H1 (cell line): ENCODE data around the gene GABBR1. TPM values are rescaled to one million over a fixed set of nuclear protein-coding genes. Genes with fewer than 3 reads are reported as not detected.

Experiments
- CHD7 ChIP-seq: fragments of 300-600 bp; sonication (generic); IDR thresholded peaks from 2 replicates; pipeline ENCODE4 v1.7.1; 2012; ENCODE audit warnings: low read length, moderate library complexity, mild to moderate bottlenecking, inconsistent platforms; ENCODE audit not compliant: insufficient replicate concordance
- EZH2 ChIP-seq: fragments of 200-600 bp; sonication (generic); IDR thresholded peaks from 2 replicates; pipeline ENCODE4 v1.7.1; 2012; ENCODE audit warnings: low read depth, mild to moderate bottlenecking, moderate library complexity, low read length, inconsistent platforms; ENCODE audit not compliant: severe bottlenecking
- GABPA ChIP-seq: IDR thresholded peaks from 2 replicates; pipeline ENCODE4 v1.6.1; 2011; ENCODE audit warnings: mild to moderate bottlenecking, low read length, moderate library complexity, borderline replicate concordance; ENCODE audit not compliant: insufficient read depth
- JUND ChIP-seq: IDR thresholded peaks from 2 replicates; pipeline ENCODE4 v1.6.1; 2011; ENCODE audit warnings: mild to moderate bottlenecking, improper control_type of control experiment, low read length
- KDM1A ChIP-seq: fragments of 200-600, 300-600 bp; sonication (generic); IDR thresholded peaks from 2 replicates; pipeline ENCODE4 v1.7.1; 2016; ENCODE audit warnings: mild to moderate bottlenecking, low read length, borderline replicate concordance
- NRF1 ChIP-seq: IDR thresholded peaks from 2 replicates; pipeline ENCODE4 v1.6.1; 2011; ENCODE audit warnings: mild to moderate bottlenecking, low read depth, low read length, improper control_type of control experiment
- polyA plus RNA-seq, 7 experiments: library from polyadenylated mRNA; depleted of rRNA in 3 of 7; stranded (reverse) in 5 of 7; unstranded in 2 of 7; fragments of >200 nt in 5 of 7; fragments of 200-250 nt in 2 of 7; gene quantifications; 1 replicate in 5 of 7; 2 replicates in 1 of 7; 4 replicates in 1 of 7; pipeline versions ENCODE4 v1.2.1 to v1.2.3, GENCODE V29; 2011 to 2013; ENCODE audit warnings: missing spikeins in 2 of 7, mixed read lengths in 2 of 7
- total RNA-seq: library from RNA; stranded (reverse); fragmentation: NEBNext Ultra II Directional; extraction: Animal tissue kit (Norgen Biotek cat#: 25700); gene quantifications from 2 replicates; pipeline ENCODE4 v1.2.1, GENCODE V29; 2021
- TF ChIP-seq, protein P1 (sequence below): IDR thresholded peaks from 2 replicates; pipeline ENCODE4 v1.6.1; 2012; ENCODE audit warnings: low read length, inconsistent platforms

Gene GABBR1
- total and polyA plus RNA-seq, 2 of the 8 experiments (the other 6 are each of a cell fraction or from before 2014, with no cell fraction given) = 75.9 to 78.3 TPM

- no peak for TF ChIP-seq CHD7
- TF ChIP-seq JUND = no peak
- TF ChIP-seq EZH2 = no peak
- TF ChIP-seq GABPA = no peak
- TF ChIP-seq, protein P1, sequence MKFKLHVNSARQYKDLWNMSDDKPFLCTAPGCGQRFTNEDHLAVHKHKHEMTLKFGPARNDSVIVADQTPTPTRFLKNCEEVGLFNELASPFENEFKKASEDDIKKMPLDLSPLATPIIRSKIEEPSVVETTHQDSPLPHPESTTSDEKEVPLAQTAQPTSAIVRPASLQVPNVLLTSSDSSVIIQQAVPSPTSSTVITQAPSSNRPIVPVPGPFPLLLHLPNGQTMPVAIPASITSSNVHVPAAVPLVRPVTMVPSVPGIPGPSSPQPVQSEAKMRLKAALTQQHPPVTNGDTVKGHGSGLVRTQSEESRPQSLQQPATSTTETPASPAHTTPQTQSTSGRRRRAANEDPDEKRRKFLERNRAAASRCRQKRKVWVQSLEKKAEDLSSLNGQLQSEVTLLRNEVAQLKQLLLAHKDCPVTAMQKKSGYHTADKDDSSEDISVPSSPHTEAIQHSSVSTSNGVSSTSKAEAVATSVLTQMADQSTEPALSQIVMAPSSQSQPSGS = no peak
- TF ChIP-seq KDM1A = peak; percentile 92
- TF ChIP-seq NRF1 = no peak
These were observed 33.2 kb upstream of the GABBR1 start (continued) for GRCh38 chr6:29665942-29666825.
